ENCODE results near the gene CDH24. TPM values are rescaled to one million over a fixed set of nuclear protein-coding genes. Genes with fewer than 3 reads are reported as not detected.

CDH24 gene
- total RNA-seq, 4 donors from 2014 or later: 3.4 to 8.4 (median 5.7) TPM

- no peak overlapping the region for H3K27ac ChIP-seq
- peaks cover 25% of the 10 kb centered on the region for H3K4me1 ChIP-seq
- no peaks in the 10 kb centered on the region for H3K9me3 ChIP-seq
- peaks cover 79% of the 10 kb centered on the region for H3K36me3 ChIP-seq
- 91% methylated on average over 12 of the region's 12 CpGs for WGBS
- H3K27me3 ChIP-seq: no peaks in the 10 kb centered on the region
- no peak for DNase-seq (ENCODE audit: low spot score in 2 of 2)
- TF ChIP-seq POLR2AphosphoS5 (IDR thresholded peaks at IDR 0.05) (no peak), EP300 (IDR thresholded peaks at IDR 0.05) (no peak), POLR2A (IDR thresholded peaks at IDR 0.05) (no peak)
- TF ChIP-seq, protein P1, sequence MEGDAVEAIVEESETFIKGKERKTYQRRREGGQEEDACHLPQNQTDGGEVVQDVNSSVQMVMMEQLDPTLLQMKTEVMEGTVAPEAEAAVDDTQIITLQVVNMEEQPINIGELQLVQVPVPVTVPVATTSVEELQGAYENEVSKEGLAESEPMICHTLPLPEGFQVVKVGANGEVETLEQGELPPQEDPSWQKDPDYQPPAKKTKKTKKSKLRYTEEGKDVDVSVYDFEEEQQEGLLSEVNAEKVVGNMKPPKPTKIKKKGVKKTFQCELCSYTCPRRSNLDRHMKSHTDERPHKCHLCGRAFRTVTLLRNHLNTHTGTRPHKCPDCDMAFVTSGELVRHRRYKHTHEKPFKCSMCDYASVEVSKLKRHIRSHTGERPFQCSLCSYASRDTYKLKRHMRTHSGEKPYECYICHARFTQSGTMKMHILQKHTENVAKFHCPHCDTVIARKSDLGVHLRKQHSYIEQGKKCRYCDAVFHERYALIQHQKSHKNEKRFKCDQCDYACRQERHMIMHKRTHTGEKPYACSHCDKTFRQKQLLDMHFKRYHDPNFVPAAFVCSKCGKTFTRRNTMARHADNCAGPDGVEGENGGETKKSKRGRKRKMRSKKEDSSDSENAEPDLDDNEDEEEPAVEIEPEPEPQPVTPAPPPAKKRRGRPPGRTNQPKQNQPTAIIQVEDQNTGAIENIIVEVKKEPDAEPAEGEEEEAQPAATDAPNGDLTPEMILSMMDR (IDR thresholded peaks at IDR 0.05): no peak
- H3K4me3 ChIP-seq: no peak overlapping the region
Observed at GRCh38 chr14:23089498-23090253, 32.4 kb upstream of the CDH24 start.

DNA sequence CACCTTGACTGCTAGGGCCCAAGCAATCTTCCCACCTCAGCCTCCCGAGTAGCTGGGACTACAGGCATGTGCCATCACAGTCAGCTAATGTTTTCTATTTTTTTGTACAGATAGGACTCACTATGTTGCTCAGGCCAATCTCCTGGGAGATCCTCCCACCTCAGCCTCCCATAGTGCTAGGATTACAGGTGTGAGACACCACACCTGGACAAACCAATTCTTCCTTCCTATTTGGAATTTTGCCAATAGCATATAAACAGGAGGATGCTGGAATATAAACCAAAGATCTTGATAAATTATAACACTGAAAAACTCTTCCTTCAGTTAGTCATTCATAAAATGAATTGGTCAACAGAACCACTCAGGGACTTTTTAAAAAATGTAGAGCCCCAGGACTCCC, 29.2 kb upstream of the CDH24 start:
- 94% methylated on average over 1 of the region's 1 CpG for WGBS
- Histone ChIP-seq H3K4me1 (no peaks in the 10 kb centered on the region), H3K4me3 (no peak overlapping the region), H3K36me3 (peaks cover 90% of the 10 kb centered on the region), H3K27ac (no peak overlapping the region), H3K9me3 (no peaks in the 10 kb centered on the region), H3K27me3 (no peaks in the 10 kb centered on the region)
- TF ChIP-seq, protein P1 (IDR thresholded peaks at IDR 0.05): no peak
- DNase-seq (ENCODE audit: low spot score in 2 of 2): no peak

DNA sequence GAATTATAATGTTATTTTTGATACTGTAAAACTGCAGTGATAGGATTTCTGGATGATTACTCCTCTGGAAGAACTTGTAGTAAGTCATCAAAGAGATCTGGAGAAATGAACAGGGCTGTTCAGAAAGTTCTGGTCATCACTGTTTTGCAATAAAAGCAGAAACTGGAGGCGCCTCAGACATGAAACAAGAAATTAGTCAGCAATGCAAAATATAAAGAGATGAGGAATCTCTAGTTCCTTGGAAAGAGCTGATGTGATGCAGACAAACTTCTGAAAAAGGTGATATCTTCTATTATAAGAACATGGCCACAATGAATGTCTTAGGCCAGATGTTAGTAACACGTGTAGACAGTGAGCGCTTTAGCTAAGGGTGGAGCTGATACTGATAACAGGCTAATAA, 28.1 kb upstream of the CDH24 start:
- no peak overlapping the region for H3K27ac ChIP-seq
- H3K27me3 ChIP-seq: no peaks in the 10 kb centered on the region
- DNase-seq (ENCODE audit: low spot score in 2 of 2): no peak
- H3K4me3 ChIP-seq: no peak overlapping the region
- no peaks in the 10 kb centered on the region for H3K9me3 ChIP-seq
- peaks cover 95% of the 10 kb centered on the region for H3K36me3 ChIP-seq
- H3K4me1 ChIP-seq: no peaks in the 10 kb centered on the region
- 81% methylated on average over 3 of the region's 3 CpGs for WGBS
- TF ChIP-seq, protein P1 (IDR thresholded peaks at IDR 0.05): no peak
- no peak for TF ChIP-seq EP300 (IDR thresholded peaks at IDR 0.05)
- no peak for TF ChIP-seq POLR2AphosphoS5 (IDR thresholded peaks at IDR 0.05)
- no peak for TF ChIP-seq POLR2A (IDR thresholded peaks at IDR 0.05)

GRCh38 chr14:23080474-23080873, 23.2 kb upstream of the CDH24 start:
- Histone ChIP-seq H3K36me3 (peaks cover 95% of the 10 kb centered on the region), H3K27me3 (no peaks in the 10 kb centered on the region), H3K9me3 (no peaks in the 10 kb centered on the region), H3K27ac (no peak overlapping the region), H3K4me1 (peaks cover 27% of the 10 kb centered on the region), H3K4me3 (no peak overlapping the region)
- no peak for DNase-seq (ENCODE audit: low spot score in 2 of 2)
- no peak for TF ChIP-seq EP300 (IDR thresholded peaks at IDR 0.05)
- TF ChIP-seq POLR2AphosphoS5 (IDR thresholded peaks at IDR 0.05): no peak
- no peak for TF ChIP-seq POLR2A (IDR thresholded peaks at IDR 0.05)
- TF ChIP-seq, protein P1 (IDR thresholded peaks at IDR 0.05): no peak
- 87% methylated on average over 1 of the region's 1 CpG for WGBS

DNA sequence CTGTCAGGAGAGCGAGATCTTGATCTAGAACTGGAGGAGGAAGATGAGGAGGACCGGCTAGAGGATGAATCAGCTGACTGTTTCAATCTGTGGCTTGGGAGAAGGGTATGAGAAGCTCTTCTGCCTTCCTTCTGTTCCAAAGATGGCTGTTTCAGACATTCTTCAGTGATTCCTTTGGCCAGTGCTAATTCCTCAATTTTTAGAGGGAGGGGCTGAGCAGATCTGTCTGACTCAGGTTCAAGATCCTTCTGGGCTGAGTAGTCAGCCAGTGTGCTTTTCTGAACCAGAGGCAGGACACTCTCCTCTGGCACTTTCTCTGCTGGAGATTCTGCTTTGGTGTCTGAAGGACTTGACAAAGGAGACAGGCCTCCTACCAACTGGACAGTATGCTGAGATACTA, 22.4 kb upstream of the CDH24 start:
- Histone ChIP-seq H3K36me3 (peaks cover 90% of the 10 kb centered on the region), H3K4me3 (no peak overlapping the region), H3K4me1 (peaks cover 27% of the 10 kb centered on the region), H3K9me3 (no peaks in the 10 kb centered on the region), H3K27me3 (no peaks in the 10 kb centered on the region), H3K27ac (peak overlapping the region; percentile 43)
- 81% methylated on average over 2 of the region's 2 CpGs for WGBS
- DNase-seq (ENCODE audit: low spot score in 2 of 2): no peak
- TF ChIP-seq POLR2AphosphoS5 (IDR thresholded peaks at IDR 0.05): no peak
- TF ChIP-seq, protein P1 (IDR thresholded peaks at IDR 0.05): no peak
- no peak for TF ChIP-seq EP300 (IDR thresholded peaks at IDR 0.05)
- no peak for TF ChIP-seq POLR2A (IDR thresholded peaks at IDR 0.05)
